Lower lobe of right lung (tissue), 2 donors: ENCODE results near the gene FGF14. TPM values are rescaled to one million over a fixed set of nuclear protein-coding genes. Genes with fewer than 3 reads are reported as not detected.

Source experiments
- ATAC-seq, 2 donors: fragments of 200-7000 bp; cut with Tn5 transposase; one replicate each; pipeline ENCODE4 v1.9.1; 2020 to 2022; ENCODE audit warnings: mild to moderate bottlenecking in 2 of 2, moderate library complexity in 2 of 2
- DNase-seq: peaks from one replicate; pipeline ENCODE4 v3.0.0-alpha.2; 2020
- H3K27ac ChIP-seq: fragments of 200-600 bp; one replicate; pipeline ENCODE4 v1.8.0; 2022
- H3K27me3 ChIP-seq: fragments of 200-600 bp; one replicate; pipeline ENCODE4 v1.8.0; 2022; ENCODE audit warnings: low read depth
- H3K36me3 ChIP-seq: fragments of 200-600 bp; one replicate; pipeline ENCODE4 v1.8.0; 2022; ENCODE audit warnings: mild to moderate bottlenecking
- H3K4me1 ChIP-seq: fragments of 200-600 bp; one replicate; pipeline ENCODE4 v1.8.0; 2022
- H3K4me3 ChIP-seq: fragments of 200-600 bp; one replicate; pipeline ENCODE4 v1.8.0; 2022; ENCODE audit warnings: mild to moderate bottlenecking
- H3K9me3 ChIP-seq: fragments of 200-600 bp; one replicate; pipeline ENCODE4 v1.8.0; 2022
- intact Hi-C: fragments of 100-400 bp; cut with DNase I; formaldehyde crosslinking; loops from one replicate; pipeline ENCODE4 v1.11.0; 2022
- total RNA-seq: library from RNA; stranded (reverse); fragmentation: NEBNext Ultra II Directional; extraction: Animal tissue kit (Norgen Biotek cat#: 25700); gene quantifications from one replicate; pipeline ENCODE4 v1.2.1, GENCODE V29; 2021
- TF ChIP-seq, protein P1 (sequence below): fragments of 200-600 bp; IDR thresholded peaks from one replicate; pipeline ENCODE4 v1.8.0; 2022; ENCODE audit warnings: antibody characterized with exemption, mild to moderate bottlenecking
- donor health status: DM: no; HTN: yes; CAD: no; lungs with severe emphysema.

Gene FGF14
- total RNA-seq, 1 donor from 2014 or later, result 5.0 TPM

DNA sequence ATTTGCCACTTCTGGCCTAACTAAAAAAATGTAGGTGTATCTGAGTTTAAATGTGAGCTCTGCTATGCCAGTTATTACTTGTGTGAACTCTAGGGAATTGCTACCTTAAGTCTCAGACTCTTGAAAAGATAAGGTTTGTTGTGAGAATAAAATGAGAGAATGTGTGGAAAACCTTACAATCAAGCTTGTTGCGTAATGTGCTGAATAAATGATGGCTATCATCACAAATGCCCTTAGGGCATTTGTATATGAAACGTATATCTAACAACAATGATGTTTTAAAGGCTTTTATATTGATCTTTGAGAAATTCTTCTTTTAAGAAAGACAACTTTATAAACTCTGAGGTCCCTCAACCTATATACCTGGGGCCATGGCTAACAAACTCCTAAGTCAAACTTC is 564.6 kb downstream of the FGF14 start:
- H3K4me3 ChIP-seq, result no peak overlapping the region
- H3K27ac ChIP-seq, result no peak overlapping the region
- TF ChIP-seq, protein P1, sequence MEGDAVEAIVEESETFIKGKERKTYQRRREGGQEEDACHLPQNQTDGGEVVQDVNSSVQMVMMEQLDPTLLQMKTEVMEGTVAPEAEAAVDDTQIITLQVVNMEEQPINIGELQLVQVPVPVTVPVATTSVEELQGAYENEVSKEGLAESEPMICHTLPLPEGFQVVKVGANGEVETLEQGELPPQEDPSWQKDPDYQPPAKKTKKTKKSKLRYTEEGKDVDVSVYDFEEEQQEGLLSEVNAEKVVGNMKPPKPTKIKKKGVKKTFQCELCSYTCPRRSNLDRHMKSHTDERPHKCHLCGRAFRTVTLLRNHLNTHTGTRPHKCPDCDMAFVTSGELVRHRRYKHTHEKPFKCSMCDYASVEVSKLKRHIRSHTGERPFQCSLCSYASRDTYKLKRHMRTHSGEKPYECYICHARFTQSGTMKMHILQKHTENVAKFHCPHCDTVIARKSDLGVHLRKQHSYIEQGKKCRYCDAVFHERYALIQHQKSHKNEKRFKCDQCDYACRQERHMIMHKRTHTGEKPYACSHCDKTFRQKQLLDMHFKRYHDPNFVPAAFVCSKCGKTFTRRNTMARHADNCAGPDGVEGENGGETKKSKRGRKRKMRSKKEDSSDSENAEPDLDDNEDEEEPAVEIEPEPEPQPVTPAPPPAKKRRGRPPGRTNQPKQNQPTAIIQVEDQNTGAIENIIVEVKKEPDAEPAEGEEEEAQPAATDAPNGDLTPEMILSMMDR, result no peak
- H3K4me1 ChIP-seq, result no peaks in the 10 kb centered on the region
- H3K9me3 ChIP-seq, result no peaks in the 10 kb centered on the region
- no peaks in the 10 kb centered on the region for H3K36me3 ChIP-seq
- intact Hi-C loops, result no loop called here
- DNase-seq (no peak), ATAC-seq (no peak)
- no peaks in the 10 kb centered on the region for H3K27me3 ChIP-seq

DNA sequence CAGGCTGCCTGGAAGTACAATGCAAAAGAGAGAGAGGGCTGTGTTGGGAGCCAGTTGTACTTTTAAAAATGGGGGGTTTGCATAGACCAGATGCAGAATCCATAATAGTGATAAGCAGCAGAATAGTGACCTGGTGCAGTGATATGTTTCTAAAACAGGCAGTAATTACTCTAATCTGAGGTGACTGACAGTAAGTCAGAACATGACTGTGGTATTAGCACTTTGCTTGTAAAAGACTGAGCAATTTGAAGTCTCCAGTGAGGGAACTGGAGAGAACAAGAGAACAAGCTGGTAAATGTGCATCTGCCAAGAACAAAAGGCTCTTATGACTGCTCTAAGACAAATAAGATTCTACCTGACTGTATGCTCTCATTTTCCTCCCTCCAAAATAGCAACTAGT is 565.9 kb downstream of the FGF14 start:
- intact Hi-C loops, result no loop called here
- no peak overlapping the region for H3K4me3 ChIP-seq

DNA sequence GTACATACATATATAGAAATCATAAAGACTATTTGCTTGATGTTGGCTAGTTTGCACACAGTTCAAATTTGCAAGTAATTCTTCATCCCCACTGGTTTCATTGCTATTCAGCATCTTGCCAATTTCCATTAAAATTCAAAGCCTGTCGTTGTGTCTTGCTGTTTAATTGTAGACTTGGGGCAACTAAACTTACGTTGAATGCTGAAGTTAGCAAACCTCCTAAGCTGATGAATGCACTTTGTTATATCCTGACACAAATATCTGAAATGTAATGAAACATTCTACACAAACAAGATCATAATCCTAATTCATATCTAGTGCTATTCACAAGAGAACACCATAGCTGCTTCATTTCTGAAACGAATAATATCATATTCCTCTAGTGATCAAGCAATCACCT is 568.2 kb downstream of the FGF14 start:
- Histone ChIP-seq H3K36me3 (no peaks in the 10 kb centered on the region), H3K27me3 (no peaks in the 10 kb centered on the region), H3K4me1 (no peaks in the 10 kb centered on the region), H3K9me3 (no peaks in the 10 kb centered on the region), H3K4me3 (no peak overlapping the region), H3K27ac (no peak overlapping the region)
- ATAC-seq (no peak), DNase-seq (no peak)
- TF ChIP-seq, protein P1, result no peak
- intact Hi-C loops, result no loop called here

More for the DNA sequence above, 565.9 kb downstream of the FGF14 start:
- TF ChIP-seq, protein P1, result no peak
- Histone ChIP-seq H3K4me1 (no peaks in the 10 kb centered on the region), H3K9me3 (no peaks in the 10 kb centered on the region), H3K36me3 (no peaks in the 10 kb centered on the region), H3K27ac (no peak overlapping the region), H3K27me3 (no peaks in the 10 kb centered on the region)
- DNase-seq (no peak), ATAC-seq (no peak)

DNA sequence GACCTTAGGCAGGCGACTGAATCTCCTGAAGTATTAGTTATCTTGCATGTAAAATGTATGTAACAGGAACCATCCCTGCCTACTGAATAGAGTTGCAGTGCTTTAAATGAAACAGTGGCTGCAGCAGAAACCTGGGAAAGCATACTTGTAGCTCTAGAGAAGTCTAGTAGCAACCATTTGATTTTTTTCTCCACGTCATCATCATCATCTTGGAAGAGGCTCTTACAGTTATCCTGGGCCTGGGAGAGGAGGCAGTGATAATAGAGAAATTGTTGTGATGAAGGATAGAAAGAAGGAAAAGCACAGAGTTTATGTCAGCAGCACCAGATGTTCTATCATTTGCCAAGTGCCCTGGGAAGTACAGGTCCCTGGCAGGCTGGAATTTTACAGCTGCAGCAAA is 571.8 kb downstream of the FGF14 start:
- Histone ChIP-seq H3K27me3 (no peaks in the 10 kb centered on the region), H3K9me3 (no peaks in the 10 kb centered on the region), H3K36me3 (no peaks in the 10 kb centered on the region), H3K27ac (no peak overlapping the region), H3K4me1 (no peaks in the 10 kb centered on the region), H3K4me3 (no peak overlapping the region)
- ATAC-seq (no peak), DNase-seq (no peak)
- intact Hi-C loops, result no loop called here
- TF ChIP-seq, protein P1, result no peak

DNA sequence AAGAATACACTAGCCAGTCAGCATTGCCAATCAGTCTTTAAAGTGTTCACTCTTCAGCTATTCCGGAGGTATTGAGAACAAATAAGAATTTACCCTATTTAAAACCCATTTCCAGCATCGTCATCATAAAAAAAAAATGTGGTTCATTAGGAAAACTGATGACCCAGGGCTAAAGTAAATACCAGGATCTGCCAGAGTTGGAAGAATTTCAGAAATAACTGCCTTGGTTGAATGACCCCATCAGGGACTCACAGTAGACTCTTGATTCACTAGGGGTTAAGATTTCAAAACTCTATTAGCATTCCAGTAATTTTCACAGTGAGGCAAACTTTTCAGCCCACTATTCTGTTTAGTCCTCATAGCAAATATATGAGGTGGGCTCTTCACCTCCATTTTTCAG is 572.4 kb downstream of the FGF14 start:
- H3K36me3 ChIP-seq, result no peaks in the 10 kb centered on the region
- no peak for DNase-seq
- no peak overlapping the region for H3K4me3 ChIP-seq
- H3K27ac ChIP-seq, result no peak overlapping the region
- intact Hi-C loops, result no loop called here
- no peaks in the 10 kb centered on the region for H3K4me1 ChIP-seq
- ATAC-seq, result no peak
- H3K27me3 ChIP-seq, result no peaks in the 10 kb centered on the region
- TF ChIP-seq, protein P1, result no peak
- H3K9me3 ChIP-seq, result no peaks in the 10 kb centered on the region

DNA sequence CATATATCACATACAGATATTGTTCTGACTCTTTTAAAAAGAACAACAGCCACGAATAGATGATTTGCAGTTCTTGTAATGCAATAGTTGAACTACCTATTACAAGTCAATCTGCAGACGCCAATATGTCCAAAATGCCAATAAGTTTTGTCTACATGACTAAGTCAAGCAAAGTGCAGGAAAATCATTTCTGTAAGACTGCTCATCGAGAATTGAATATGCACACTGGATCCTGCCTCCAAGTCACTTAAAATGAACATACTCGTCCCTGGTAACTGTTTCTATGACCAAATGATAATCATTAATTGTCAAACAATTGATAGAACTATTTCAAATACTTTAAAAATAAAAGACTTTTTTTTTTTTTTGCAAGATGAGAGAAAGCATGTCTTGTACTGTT is 573.7 kb downstream of the FGF14 start:
- Histone ChIP-seq H3K4me3 (no peak overlapping the region), H3K36me3 (no peaks in the 10 kb centered on the region), H3K27ac (no peak overlapping the region), H3K27me3 (no peaks in the 10 kb centered on the region), H3K4me1 (no peaks in the 10 kb centered on the region), H3K9me3 (no peaks in the 10 kb centered on the region)
- no peak for DNase-seq
- intact Hi-C loops, result no loop called here
- TF ChIP-seq, protein P1, result no peak
- no peak for ATAC-seq
